Epithelial cell of esophagus (primary cell): ENCODE results near the gene LRRC7.
A peak's percentile ranks its signal among the peaks of the same experiment; 100 is the strongest.

ENCODE experiments used
- DNase-seq: peaks from one replicate; pipeline ENCODE4 v3.0.0; 2010; ENCODE audit warnings: low read depth
- H3K4me3 ChIP-seq: 2 replicates; pipeline ENCODE4 v1.5.1; 2011; ENCODE audit warnings: mild to moderate bottlenecking, low read length, control low read depth
- TF ChIP-seq, protein P1 (sequence below): IDR thresholded peaks from 2 replicates; pipeline ENCODE4 v1.5.1; 2011; ENCODE audit warnings: low read depth, mild to moderate bottlenecking, low read length, control low read depth, inconsistent platforms; ENCODE audit not compliant: insufficient read depth; ENCODE audit errors: missing control alignments

The LRRC7 gene

DNA sequence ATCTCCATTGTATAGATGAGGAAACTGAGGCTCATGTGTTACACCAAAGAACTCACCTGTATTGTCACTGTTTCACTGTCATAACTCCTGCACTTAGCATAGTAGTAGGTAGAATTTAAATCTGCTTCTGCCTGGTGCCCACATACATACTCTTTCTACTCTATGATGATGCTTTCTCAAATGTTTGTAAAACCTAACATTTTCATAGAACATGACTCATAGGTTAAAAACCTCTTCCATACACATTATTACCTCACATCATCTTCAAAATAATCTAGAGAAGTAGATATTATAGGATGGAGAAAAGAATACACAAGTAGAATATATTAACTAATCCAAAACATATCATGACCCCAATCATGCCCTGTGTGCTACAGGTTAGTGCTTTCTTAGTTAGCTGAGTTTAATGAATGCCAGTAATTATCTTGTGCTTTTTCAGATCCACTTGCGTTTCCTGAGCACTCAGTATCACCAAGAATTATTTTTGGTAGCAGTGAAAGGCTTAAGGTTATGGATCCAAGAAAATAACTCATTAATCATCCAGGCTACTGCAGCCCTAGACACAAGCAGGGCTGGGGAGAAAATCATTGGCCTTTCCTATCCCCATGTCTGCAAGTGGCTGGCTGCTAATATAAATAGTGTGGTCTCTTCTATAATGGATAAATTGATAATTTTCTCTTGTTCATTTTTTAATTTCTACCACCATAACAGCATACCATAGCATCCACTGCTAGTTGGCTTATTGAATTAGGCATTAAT is 480.8 kb downstream of the LRRC7 start:
- TF ChIP-seq, protein P1, sequence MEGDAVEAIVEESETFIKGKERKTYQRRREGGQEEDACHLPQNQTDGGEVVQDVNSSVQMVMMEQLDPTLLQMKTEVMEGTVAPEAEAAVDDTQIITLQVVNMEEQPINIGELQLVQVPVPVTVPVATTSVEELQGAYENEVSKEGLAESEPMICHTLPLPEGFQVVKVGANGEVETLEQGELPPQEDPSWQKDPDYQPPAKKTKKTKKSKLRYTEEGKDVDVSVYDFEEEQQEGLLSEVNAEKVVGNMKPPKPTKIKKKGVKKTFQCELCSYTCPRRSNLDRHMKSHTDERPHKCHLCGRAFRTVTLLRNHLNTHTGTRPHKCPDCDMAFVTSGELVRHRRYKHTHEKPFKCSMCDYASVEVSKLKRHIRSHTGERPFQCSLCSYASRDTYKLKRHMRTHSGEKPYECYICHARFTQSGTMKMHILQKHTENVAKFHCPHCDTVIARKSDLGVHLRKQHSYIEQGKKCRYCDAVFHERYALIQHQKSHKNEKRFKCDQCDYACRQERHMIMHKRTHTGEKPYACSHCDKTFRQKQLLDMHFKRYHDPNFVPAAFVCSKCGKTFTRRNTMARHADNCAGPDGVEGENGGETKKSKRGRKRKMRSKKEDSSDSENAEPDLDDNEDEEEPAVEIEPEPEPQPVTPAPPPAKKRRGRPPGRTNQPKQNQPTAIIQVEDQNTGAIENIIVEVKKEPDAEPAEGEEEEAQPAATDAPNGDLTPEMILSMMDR, result no peak
- no peak for DNase-seq
- no peak overlapping the region for H3K4me3 ChIP-seq

DNA sequence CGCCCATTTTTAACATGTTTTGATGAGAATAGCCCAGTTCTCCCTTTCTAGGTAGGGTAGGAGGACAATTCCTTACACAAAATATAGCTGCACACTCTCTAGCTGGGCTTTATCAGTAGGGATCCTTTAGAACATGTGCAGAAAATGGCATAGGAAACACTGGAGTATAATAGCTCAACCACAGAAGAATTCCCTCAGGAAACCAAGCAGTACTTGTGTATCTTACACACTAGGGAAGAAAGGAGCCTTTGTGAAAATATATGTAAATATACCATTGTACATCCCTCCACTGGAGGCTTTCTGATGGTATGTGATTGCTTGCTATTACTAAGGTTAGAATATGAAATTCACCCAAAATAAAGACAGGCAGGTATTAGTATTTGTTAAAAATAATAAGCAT is 484.2 kb downstream of the LRRC7 start:
- H3K4me3 ChIP-seq, result no peak overlapping the region
- TF ChIP-seq, protein P1, result no peak
- DNase-seq, result no peak

DNA sequence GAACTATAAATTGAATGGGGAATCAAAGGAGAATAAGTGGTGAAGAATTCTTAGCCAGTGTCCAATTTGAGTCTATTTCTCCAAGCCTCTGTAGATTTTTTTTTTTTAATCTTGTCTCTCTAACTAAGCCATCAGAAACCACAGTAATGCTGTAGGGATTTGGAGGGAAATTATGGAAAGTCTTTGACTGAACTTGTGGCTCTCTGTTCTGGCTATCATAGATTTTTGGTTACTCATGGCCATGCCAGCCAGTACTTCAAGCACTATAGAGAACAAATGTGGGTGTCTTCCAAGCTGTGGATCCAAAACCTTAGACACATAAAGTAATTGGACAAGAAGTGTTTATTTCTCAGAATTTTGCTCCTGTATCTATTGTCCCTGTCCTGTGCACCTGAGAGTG is 489.8 kb downstream of the LRRC7 start:
- DNase-seq, result no peak
- TF ChIP-seq, protein P1, result no peak
- H3K4me3 ChIP-seq, result no peak overlapping the region

DNA sequence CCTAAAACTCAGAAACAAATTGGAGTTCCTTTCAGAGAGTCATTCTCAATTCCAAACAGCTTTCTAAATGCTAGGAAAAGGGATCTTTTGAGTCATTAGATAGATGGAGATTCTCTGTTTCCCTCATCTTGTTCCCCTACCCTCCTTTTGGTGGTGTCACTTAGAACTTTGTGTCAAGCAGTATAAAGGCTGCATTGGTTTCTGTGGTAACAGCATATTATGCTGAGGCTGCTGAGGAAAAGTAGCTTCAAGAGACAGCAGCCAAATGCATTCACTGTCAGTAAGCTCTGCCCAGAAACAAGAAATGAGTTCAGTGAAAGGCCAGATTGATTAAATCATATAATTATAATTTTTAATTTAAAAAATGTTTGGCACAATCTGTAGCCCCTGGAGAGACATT is 493.5 kb downstream of the LRRC7 start:
- TF ChIP-seq, protein P1, result no peak
- no peak overlapping the region for H3K4me3 ChIP-seq
- no peak for DNase-seq

DNA sequence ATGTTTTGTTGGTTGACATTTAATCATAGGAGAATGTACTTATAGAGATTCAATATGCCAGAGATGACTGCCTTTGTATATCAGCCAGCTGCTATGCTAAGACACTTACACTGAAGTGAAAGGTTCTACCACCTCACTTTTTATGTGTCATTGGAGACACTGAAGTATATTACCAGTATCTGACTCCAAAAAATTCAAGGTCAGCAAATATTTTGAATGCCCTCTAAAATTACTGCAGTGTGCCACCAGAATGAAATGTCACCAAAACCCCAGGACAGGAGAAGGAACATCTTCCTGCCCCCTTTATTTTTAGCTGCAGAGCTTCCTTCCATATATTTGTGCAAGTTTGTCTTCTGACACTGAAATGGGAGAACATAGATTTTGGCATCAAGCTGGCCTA is 496.1 kb downstream of the LRRC7 start:
- TF ChIP-seq, protein P1, result no peak
- no peak for DNase-seq
- no peak overlapping the region for H3K4me3 ChIP-seq

DNA sequence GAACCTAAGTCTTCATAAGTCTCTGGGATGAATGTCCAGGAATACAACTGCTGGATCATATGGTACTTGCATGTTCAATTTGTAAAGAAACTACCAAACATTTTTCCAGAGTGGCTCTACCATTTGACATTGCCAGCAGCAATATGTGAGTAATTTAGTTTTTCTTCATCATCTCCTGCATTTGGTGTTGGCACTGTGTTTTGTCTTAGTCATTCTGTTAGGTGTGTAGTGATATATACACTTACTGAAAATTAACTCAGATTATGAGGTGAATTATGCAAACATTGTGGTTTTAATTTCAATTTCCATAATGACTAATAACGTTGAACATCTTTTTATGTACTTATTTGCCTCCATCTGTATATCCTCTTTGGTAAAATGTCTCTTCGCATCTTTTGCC is 499.0 kb downstream of the LRRC7 start:
- TF ChIP-seq, protein P1, result no peak
- peak; percentile 15 for DNase-seq
- no peak overlapping the region for H3K4me3 ChIP-seq

DNA sequence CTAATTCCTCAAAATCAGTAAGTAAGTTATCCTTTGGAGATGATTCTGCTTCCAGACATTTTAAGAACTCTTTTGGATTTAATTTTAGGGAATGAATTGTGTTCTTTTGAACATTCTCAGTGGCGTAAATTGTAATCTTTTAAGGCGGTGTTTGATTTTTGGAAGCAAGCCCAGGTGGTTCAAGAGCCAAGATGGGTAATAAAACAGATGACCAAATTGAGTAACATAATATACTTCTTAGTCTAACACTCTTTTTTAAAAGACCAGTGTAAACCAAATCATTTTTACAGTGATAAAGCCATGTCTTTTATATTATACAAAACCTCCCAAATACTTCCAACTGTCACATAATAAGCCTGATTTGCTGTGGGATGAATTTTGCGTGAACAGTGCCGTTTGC is 503.9 kb downstream of the LRRC7 start:
- TF ChIP-seq, protein P1, result no peak
- DNase-seq, result no peak
- H3K4me3 ChIP-seq, result no peak overlapping the region
